HL-60 (cell line): ENCODE measurements around the gene VPS13D.

Source experiments
- DNase-seq, 2 experiments: peaks; one replicate each; pipeline ENCODE4 v3.0.0-alpha.2; 2010 to 2020; ENCODE audit warnings: low read depth in 1 of 2, low spot score in 1 of 2
- H3K27ac ChIP-seq: fragments of 250-450 bp; sonication (Bioruptor Pico); replicated peaks from 2 replicates; pipeline ENCODE4 v1.5.1; 2020; ENCODE audit warnings: mild to moderate bottlenecking, moderate library complexity
- H3K27me3 ChIP-seq: fragments of 250-450 bp; sonication (Bioruptor Pico); 2 replicates; pipeline ENCODE4 v1.5.1; 2021; ENCODE audit warnings: mild to moderate bottlenecking, moderate library complexity; ENCODE audit not compliant: insufficient read depth, poor library complexity, severe bottlenecking
- H3K4me3 ChIP-seq: replicated peaks from 2 replicates; pipeline ENCODE4 v1.5.1; 2011; ENCODE audit warnings: mild to moderate bottlenecking, control low read depth, low read length; ENCODE audit not compliant: insufficient read depth
- CTCF ChIP-seq: IDR thresholded peaks from one replicate; pipeline ENCODE4 v1.5.1; 2011; ENCODE audit warnings: low read length, control low read depth, inconsistent platforms; ENCODE audit not compliant: insufficient read depth
- GABPA ChIP-seq: IDR thresholded peaks from 2 replicates; pipeline ENCODE4 v1.6.1; 2012; ENCODE audit warnings: low read depth
- POLR2AphosphoS5 ChIP-seq: IDR thresholded peaks from 2 replicates; pipeline ENCODE4 v1.6.1; 2012; ENCODE audit warnings: low read depth
- REST ChIP-seq: IDR thresholded peaks from 2 replicates; pipeline ENCODE4 v1.6.1; 2012; ENCODE audit warnings: low read depth; ENCODE audit not compliant: insufficient replicate concordance
- SPI1 ChIP-seq: IDR thresholded peaks from 2 replicates; pipeline ENCODE4 v1.6.1; 2012; ENCODE audit warnings: low read depth, mild to moderate bottlenecking, borderline replicate concordance

VPS13D gene

GRCh38 chr1:12475101-12475500 is 245.3 kb downstream of the VPS13D start:
- Histone ChIP-seq H3K4me3 (no peak overlapping the region), H3K27me3 (no peaks in the 10 kb centered on the region), H3K27ac (no peak overlapping the region)
- DNase-seq: peak; percentile 25 to 32
- no peak for TF ChIP-seq CTCF
- TF ChIP-seq REST: no peak
- no peak for TF ChIP-seq POLR2AphosphoS5
- TF ChIP-seq GABPA: no peak
- TF ChIP-seq SPI1: no peak

- no peak for DNase-seq
- TF ChIP-seq POLR2AphosphoS5 (no peak), GABPA (no peak), REST (no peak), SPI1 (no peak), CTCF (no peak)
- H3K27ac ChIP-seq: no peak overlapping the region
- H3K27me3 ChIP-seq: no peaks in the 10 kb centered on the region
- no peak overlapping the region for H3K4me3 ChIP-seq
Observed at GRCh38 chr1:12475530-12475934, 245.7 kb downstream of the VPS13D start.

GRCh38 chr1:12475947-12476346 is 246.1 kb downstream of the VPS13D start:
- H3K27me3 ChIP-seq: no peaks in the 10 kb centered on the region
- TF ChIP-seq CTCF: no peak
- TF ChIP-seq REST: no peak
- TF ChIP-seq SPI1: no peak
- no peak for TF ChIP-seq POLR2AphosphoS5
- no peak for TF ChIP-seq GABPA
- H3K4me3 ChIP-seq: no peak overlapping the region
- DNase-seq: no peak
- no peak overlapping the region for H3K27ac ChIP-seq
